Measurements from ENCODE around the gene PHC3.
"Not testable (repeated sequence)": the region's sequence is repeated elsewhere in the genome, so short reads cannot be mapped to it uniquely, and the experiment has no call there.

PHC3 gene

GRCh38 chr3:170180908-170181885 lies at the start of gene PHC3:
PHC3 (minus strand) TSS chr3:170181733; CDS start chr3:170181715, 18 bp downstream.
- DNase-seq: peak; percentile 84

DNA sequence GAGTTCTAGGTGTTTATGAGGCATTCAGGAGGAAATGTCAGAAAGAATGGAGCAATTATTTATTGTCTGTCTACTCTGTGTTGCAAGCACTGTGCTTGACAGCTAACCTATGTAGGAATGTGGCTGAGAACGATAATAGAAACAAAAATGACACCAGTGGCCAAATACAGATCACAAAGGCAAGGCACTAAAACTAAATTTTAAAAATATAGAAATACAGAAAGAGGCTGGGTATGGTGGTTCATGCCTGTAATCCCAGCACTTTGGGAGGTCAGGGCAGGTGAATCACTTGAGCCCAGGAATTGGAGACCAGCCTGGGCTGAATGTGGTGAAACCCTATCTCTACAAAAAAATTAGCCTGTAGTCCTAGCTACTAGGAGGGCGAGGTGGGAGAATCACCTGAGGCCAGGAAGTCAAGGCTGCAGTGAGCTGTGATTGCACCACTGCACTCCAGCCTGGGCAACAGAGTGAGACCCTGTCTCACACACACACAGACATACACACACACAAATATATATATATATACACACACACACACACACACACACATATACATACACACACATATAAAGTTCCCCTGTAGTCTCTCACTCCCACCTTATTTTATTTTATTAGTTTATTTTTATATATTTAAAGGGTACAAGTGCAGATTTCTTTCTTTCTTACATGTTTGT lies 46.7 kb upstream of the PHC3 start:
- no peak for DNase-seq

DNA sequence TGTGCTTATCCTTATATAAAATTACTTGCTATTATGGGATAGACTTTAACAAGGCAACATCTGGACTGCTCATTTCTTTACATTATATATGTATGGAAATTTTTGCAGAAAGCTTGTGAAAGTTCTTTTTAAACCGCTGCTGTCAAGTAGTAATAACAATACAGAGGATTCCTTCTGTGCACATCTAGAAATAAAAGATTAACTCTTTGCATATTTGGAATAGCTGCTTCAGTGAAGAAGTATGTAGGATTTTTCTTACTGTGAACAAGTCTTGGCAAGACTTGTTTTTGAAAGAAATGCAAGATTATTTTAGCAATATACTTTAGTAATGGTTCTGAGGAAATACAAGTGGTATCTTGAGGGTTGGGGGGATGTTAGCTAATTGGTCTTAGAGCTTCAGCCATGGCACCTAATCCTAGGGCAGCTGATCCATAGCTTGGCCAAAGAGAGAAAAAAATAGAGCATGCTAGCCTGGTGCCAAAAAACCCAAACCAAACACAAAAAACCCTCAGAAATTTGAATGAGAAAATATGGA lies 45.0 kb upstream of the PHC3 start:
- DNase-seq: no peak

DNA sequence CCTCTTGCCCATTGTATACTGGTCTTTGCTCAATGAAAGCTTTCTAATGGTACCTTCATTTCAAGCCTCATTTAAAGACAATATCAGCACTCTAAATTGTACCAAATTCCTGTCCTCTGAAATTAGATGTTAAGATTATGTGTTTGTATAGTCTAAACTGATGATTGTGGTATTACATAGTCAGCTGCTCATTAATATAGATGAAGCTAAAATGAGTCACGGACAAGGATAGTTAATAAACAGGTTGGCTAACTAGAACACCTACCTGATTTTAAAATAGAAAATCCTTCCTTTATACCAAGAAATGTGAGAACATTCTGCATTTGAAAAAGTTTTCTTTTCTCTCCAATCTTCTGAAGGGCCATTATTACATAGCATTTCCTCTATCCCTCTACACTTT lies 43.6 kb upstream of the PHC3 start:
- no peak for DNase-seq

DNA sequence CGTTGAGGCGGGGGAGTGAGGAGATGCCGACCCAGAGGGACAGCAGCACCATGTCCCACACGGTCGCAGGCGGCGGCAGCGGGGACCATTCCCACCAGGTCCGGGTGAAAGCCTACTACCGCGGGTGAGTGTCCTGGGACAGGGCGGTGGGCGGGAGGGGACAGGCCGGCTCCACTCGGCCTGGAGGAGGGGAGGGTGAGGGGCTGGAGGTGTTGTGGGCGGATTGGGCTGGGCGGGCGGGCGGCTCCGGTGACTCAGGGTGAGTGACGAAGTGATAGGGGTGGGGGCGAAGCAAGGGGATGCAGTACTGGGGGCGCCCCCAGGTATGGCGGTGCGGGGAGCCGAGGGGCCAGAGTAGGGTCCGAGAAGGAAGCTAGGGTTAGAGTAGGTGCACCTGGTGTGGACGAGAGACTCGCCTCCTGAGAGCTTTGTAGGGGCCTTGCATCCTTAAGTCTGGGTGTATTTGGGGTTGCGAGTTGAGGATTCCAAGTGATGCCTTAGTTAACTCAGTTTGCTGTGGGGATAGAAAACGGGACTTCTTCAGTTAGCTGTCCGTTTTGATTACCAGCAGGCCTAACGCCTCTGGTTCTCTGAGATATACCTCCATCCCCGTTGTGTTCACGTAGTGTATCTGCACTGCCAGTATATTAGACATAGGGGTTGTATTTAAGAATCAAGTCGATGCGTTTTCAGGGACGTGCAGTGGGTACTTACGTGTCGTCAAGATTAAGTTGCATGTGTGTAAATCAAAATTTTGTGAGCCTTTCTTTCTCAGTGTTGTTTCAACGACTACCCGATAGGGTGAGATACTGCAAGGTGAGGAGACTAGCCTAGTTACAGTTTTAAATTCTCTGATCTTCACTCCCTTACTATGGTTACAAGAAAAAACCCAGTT lies 41.4 kb upstream of the PHC3 start:
- DNase-seq: no peak

GRCh38 chr3:170221924-170222646 lies 40.6 kb upstream of the PHC3 start, which contains the start of gene PRKCI:
PRKCI (plus strand) TSS chr3:170222424; CDS start chr3:170222670, 246 bp downstream.
- peak; percentile 88 for DNase-seq

DNA sequence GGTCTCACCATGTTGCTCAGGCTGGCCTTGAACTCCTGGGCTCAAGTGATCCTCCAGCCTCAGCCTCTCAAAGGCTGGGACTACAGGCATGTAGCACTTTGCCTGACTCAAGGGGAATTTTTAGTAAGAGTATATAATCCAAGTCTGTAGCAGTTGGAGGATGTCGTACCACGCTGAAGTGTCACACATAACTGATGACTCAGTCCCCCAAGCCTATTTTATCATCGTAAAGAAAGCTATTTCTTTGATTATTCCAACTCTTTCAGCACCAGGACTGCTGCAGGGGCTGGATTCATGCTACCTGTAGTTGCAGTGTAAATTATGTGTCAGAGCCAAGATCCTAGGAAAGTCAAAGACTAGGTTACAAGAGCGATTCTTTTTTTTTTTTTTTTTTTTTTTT lies 39.3 kb upstream of the PHC3 start:
- DNase-seq: no peak

DNA sequence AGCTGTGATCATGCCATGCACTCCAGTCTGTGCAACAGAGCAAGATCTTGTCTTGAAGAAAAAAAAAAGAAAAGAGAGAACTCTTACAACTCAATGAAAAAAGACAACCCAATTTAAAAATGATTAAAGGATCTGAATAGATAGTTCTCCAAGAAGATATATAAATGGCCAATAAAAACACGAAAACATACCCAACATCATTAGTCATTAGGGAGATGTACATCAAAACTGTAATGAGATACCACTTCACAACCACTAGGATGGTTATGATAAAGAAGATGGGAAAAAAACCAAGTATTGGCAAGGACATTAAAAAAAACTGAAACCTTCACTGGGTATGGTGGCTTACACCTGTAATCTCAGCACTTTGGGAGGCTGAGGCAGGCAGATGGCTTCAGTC lies 38.3 kb upstream of the PHC3 start:
- no peak for DNase-seq

GRCh38 chr3:170211668-170212067 lies 30.1 kb upstream of the PHC3 start:
- DNase-seq: no peak

- no peak for DNase-seq
Observed at GRCh38 chr3:170207717-170208116, 26.2 kb upstream of the PHC3 start.

DNA sequence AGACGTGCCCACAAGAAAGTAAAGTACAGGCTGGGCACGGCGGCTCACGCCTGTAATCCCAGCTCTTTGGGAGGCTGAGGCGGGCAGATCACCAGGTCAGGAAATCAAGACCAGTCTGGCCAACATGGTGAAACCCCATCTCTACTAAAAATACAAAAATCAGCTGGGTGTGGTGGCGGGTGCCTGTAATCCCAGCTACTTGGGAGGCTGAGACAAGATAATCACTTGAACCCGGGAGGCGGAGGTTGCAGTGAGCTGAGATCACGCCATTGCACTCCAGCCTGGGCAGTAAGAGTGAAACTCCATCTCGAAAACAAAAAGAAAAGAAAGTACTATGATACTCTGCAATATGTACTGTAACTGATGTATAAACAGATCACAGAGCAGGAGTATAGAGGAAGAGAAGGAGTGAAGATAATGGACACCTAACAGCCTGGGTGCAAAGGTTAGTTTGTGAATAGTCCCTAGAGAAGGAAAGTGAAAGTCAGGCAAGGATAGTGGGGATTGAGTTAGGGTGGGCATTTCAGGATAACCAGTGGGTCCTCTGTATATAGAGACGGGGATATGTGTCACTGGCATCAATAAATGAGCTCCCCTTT lies 24.7 kb upstream of the PHC3 start:
- not testable (repeated sequence) for DNase-seq

- DNase-seq: no peak
Observed at GRCh38 chr3:170205302-170205701, 23.8 kb upstream of the PHC3 start.

DNA sequence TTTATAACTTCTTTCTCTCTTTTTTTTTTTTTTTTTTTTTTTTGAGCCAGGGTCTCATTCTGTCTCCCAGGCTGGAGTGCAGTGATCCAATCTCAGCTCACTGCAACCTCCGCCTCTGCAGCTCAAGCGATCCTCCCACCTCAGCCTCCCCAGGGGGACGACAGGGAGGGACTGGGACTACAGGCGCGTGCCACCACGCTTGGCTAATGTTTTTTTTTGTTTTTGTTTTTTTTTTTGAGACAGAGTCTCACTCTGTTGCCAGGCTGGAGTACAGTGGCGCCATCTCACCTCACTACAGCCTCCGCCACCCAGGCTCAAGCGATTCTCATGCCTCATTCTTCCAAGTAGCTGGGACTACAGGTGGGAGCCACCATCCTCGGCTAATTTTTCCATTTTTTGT lies 23.0 kb upstream of the PHC3 start:
- no peak for DNase-seq

- DNase-seq: no peak
Observed at GRCh38 chr3:170204023-170204472, 22.5 kb upstream of the PHC3 start.

DNA sequence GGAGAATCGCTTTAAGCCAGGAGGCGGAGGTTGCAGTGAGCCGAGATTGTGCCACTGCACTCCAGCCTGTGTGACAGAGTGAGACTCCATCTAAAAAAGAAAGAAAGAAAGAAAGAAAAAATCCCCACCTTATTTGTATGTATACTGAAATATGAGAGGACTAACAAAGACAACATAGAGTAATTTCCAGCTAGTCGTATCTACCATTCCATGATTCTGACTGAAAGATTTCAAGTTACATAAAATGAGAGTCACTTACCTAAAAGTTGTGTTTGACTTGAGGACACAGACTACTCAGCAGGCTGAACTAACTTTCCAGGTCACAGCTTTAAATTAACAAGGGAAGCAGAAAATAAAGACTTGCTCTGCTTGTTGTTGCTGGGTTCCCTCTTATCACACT lies 21.9 kb upstream of the PHC3 start:
- DNase-seq: no peak

GRCh38 chr3:170201527-170201926 lies 20.0 kb upstream of the PHC3 start:
- DNase-seq: no peak

GRCh38 chr3:170200987-170201386 lies 19.5 kb upstream of the PHC3 start:
- no peak for DNase-seq

- DNase-seq: no peak
Observed at GRCh38 chr3:170196833-170197232, 15.3 kb upstream of the PHC3 start.

GRCh38 chr3:170195759-170196158 lies 14.2 kb upstream of the PHC3 start:
- DNase-seq: not testable (repeated sequence)

GRCh38 chr3:170189398-170190256 lies 8.1 kb upstream of the PHC3 start:
- DNase-seq: no peak
